ENCODE results near the gene HSPA1L. TPM values are rescaled to one million over a fixed set of nuclear protein-coding genes. Genes with fewer than 3 reads are reported as not detected.

Gene HSPA1L
- total RNA-seq, 2 donors from 2014 or later = 1.7 to 4.1 TPM

DNA sequence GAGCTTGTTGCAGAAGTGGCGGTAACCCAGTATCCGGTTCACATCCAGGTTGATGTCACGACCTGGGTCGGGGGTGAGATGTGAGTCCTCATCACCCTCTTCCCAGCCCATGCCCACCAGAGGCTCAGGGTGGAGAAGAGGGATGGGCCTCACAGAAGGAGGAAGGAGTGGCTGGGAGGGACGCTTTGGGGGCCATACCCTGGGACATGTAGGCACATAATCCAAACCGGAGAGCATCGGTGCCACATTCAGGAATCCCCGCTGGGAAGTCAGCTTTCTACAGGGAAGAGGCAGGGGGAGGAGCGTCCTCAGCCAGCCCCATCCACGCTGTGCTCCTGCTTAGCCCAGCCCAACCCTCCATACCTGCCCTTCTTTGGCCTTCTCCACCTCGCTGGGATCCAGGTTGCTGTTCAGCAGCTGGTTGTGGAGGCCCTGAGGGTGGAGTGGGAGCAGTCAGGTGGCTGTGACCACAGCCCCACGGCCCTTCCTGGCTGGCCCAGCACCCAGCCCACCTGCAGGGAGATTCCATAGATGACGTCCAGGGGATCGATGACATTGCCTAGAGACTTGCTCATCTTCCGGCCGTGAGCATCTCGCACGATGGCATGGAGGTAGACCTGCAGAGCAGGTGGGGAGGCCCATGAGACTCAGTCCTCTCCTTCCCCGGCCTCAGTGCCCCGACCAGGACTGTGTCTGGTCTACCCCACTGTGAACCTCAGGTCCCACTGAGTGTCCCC lies 34.4 kb downstream of the HSPA1L start:
- no peak overlapping the region for H3K4me3 Mint-ChIP-seq
- H3K9me3 Mint-ChIP-seq = no peaks in the 10 kb centered on the region
- H3K27me3 Mint-ChIP-seq = no peaks in the 10 kb centered on the region
- H3K27ac Mint-ChIP-seq = no peak overlapping the region
- ATAC-seq (no peak), DNase-seq (ENCODE audit: low spot score) (no peak)
- H3K36me3 Mint-ChIP-seq = no peaks in the 10 kb centered on the region
- H3K4me1 Mint-ChIP-seq (ENCODE audit: low read depth in 2 of 2) = peaks cover 10 to 14% of the 10 kb centered on the region in 2 donors

DNA sequence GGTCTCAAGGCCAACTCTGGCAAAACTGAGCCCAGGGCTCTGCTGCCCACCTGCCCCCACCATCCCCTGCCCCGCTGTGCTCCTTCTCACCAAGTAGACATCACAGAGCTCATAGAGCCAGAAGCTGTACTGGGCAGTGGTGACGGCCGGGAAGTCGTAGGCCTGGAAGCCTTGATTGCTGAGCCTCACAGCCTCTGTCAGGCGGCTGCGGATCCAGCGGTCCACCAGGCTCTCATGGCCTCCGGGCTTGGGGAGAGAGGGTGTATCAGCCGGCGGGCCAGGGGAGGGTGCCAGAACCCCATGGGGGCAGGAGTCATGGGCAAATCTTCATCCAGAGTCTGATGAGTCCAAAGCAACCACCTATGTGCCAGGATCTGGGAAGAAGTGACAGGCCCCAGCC lies 35.2 kb downstream of the HSPA1L start:
- H3K27ac Mint-ChIP-seq = no peak overlapping the region
- no peak overlapping the region for H3K4me3 Mint-ChIP-seq
- ATAC-seq = no peak
- H3K36me3 Mint-ChIP-seq = no peaks in the 10 kb centered on the region
- H3K27me3 Mint-ChIP-seq = no peaks in the 10 kb centered on the region
- no peaks in the 10 kb centered on the region for H3K9me3 Mint-ChIP-seq
- no peak for DNase-seq (ENCODE audit: low spot score)
- H3K4me1 Mint-ChIP-seq (ENCODE audit: low read depth in 2 of 2) = peaks cover 14% of the 10 kb centered on the region in 2 donors

DNA sequence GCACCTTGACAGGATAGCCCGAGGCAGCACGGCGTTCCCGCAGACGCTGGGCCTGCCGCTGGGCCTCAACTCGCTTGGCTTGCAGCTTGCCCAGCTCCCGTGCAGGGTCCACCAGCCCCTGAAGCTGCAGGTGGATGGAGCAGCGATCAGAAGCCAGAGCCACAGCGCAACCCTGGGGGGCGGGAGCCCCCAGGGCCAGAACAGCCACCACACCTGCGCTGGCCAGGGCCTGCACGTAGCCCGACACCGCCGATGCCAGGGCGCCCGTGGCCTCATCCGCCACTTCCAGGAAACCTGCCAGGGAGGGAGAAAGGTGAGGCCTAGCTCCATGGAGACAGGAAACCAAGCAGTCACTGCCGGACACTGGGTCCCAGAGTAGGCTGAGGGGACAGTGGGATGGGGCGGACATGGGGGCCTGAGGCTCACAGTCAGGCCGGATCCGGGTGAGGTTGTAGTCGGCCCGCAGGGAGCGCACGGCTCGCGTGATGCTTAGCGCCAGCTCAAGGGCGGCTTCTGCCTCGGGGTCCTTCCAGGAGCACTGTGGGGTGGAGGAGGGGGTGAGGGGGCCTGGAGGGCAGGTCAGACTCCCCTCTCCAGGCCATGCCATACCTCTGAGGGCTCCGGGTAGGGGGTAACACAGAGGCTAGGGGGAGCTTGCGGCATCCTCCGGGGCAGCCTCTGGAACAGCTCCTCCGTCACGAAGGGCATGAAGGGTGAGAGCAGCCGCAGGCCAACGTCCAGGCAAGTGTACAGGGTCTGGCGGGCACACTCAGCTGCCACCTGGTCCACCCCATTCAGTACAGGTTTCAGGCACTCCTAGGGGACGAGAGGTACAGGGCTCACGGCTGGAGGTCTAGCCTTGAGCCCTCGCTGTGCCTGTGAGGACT lies 35.8 kb downstream of the HSPA1L start:
- no peak overlapping the region for H3K27ac Mint-ChIP-seq
- H3K27me3 Mint-ChIP-seq = no peaks in the 10 kb centered on the region
- DNase-seq (ENCODE audit: low spot score) (no peak), ATAC-seq (no peak)
- H3K9me3 Mint-ChIP-seq = no peaks in the 10 kb centered on the region
- no peak overlapping the region for H3K4me3 Mint-ChIP-seq
- no peaks in the 10 kb centered on the region for H3K36me3 Mint-ChIP-seq
- peaks cover 14% of the 10 kb centered on the region in 2 donors for H3K4me1 Mint-ChIP-seq (ENCODE audit: low read depth in 2 of 2)

GRCh38 chr6:31778193-31778592 lies 36.9 kb downstream of the HSPA1L start:
- Mint-ChIP-seq H3K27ac (peak overlapping the region in 1 of 2 donors; percentile 79), H3K9me3 (no peaks in the 10 kb centered on the region), H3K36me3 (no peaks in the 10 kb centered on the region), H3K27me3 (no peaks in the 10 kb centered on the region), H3K4me1 (ENCODE audit: low read depth in 2 of 2) (peaks cover 14% of the 10 kb centered on the region in 2 donors), H3K4me3 (no peak overlapping the region)
- ATAC-seq = no peak
- no peak for DNase-seq (ENCODE audit: low spot score)

GRCh38 chr6:31777667-31778050 lies 37.4 kb downstream of the HSPA1L start:
- H3K4me3 Mint-ChIP-seq = no peak overlapping the region
- DNase-seq (ENCODE audit: low spot score) (no peak), ATAC-seq (no peak)
- H3K36me3 Mint-ChIP-seq = no peaks in the 10 kb centered on the region
- H3K27me3 Mint-ChIP-seq = no peaks in the 10 kb centered on the region
- H3K9me3 Mint-ChIP-seq = no peaks in the 10 kb centered on the region
- H3K27ac Mint-ChIP-seq = peak overlapping the region; percentile 16 to 79
- peaks cover 17 to 18% of the 10 kb centered on the region in 2 donors for H3K4me1 Mint-ChIP-seq (ENCODE audit: low read depth in 2 of 2)

GRCh38 chr6:31776989-31777666 lies 38.0 kb downstream of the HSPA1L start, which contains the start of gene VWA7:
TSS of gene VWA7 (minus strand) at chr6:31777328. CDS start at chr6:31776779, 549 bp downstream.
- H3K27ac Mint-ChIP-seq = peak within 1 kb of the TSS; percentile 16 to 79
- peaks cover 18 to 19% of the 10 kb centered on the region in 2 donors for H3K4me1 Mint-ChIP-seq (ENCODE audit: low read depth in 2 of 2)
- H3K36me3 Mint-ChIP-seq = no peaks in the 10 kb centered on the region
- peak within 1 kb of the TSS; percentile 16 for H3K4me3 Mint-ChIP-seq
- no peaks in the 10 kb centered on the region for H3K27me3 Mint-ChIP-seq
- no peaks in the 10 kb centered on the region for H3K9me3 Mint-ChIP-seq
- ATAC-seq (peak; percentile 84 to 85), DNase-seq (ENCODE audit: low spot score) (peak; percentile 71)

DNA sequence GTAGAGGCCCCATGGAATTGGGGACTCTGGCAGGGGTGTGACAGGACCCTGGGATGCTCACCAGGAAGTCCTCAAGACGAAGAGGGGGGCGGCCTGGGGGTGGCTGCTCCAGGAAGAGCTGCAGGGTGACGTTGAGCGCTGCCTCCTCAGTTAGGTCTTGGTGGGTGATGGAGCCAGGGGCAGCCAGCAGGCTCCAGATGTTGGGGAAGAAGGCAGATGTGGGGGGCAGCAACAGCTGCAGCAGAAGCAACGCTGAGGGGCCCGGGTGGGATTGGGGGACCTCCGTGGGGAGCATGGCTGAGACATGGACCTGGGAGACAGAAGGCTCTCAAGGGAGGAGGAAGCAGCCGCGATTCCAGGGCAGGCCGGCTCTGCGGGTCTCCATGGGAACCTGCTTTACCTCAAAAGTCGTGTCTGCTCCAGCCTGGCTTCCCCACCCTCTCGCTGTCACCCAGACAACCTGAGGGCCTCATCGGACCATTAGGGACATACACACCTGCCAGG lies 38.5 kb downstream of the HSPA1L start:
- DNase-seq (ENCODE audit: low spot score) = no peak
- no peaks in the 10 kb centered on the region for H3K9me3 Mint-ChIP-seq
- no peaks in the 10 kb centered on the region for H3K36me3 Mint-ChIP-seq
- no peak for ATAC-seq
- peak overlapping the region in 1 of 2 donors; percentile 79 for H3K27ac Mint-ChIP-seq
- H3K4me1 Mint-ChIP-seq (ENCODE audit: low read depth in 2 of 2) = peaks cover 18 to 19% of the 10 kb centered on the region in 2 donors
- peak overlapping the region; percentile 16 for H3K4me3 Mint-ChIP-seq
- no peaks in the 10 kb centered on the region for H3K27me3 Mint-ChIP-seq

DNA sequence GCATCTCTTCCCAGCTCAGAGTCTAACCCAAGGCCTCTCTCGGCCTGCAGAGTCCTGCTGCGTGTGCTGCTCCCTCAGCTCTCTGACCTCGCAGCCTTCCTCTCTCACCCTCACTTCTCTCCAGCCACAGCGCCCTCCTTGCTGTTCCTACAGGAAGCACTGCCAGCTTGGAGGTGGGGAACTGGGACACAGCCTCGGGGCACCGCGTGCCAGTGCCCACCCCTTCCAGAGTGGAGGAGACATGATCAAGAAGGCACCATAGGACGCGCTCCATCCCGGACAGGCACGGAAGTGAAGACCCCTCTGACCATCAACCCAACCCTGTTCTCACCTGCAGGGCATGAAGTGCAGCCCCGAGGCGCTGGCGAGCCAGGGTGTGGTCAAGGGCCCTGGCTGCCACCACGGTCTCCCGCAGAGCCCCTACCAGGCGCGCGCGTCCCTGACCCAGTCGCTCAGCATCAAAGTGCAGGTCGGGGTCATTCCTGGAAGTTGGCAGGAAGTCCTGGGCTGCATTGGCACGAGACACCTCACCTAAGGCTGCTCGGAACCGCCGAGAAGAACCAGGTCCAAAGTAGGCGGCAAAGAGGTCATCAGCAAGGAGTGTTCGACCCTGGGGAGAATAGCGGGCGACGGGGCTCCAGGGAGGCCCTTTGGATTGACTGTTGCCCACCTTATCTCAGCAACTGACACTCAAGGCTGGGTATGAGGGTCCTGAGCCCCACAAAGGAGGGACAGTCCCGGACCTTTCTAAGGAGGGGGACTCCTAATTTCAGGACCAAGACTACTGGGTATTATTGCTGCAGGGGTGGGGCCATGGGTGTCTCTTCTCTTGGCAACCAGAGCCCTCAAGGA lies 39.2 kb downstream of the HSPA1L start:
- H3K4me3 Mint-ChIP-seq = peak overlapping the region; percentile 16
- no peaks in the 10 kb centered on the region for H3K36me3 Mint-ChIP-seq
- H3K27me3 Mint-ChIP-seq = no peaks in the 10 kb centered on the region
- ATAC-seq = no peak
- H3K9me3 Mint-ChIP-seq = no peaks in the 10 kb centered on the region
- peaks cover 23 to 24% of the 10 kb centered on the region in 2 donors for H3K4me1 Mint-ChIP-seq (ENCODE audit: low read depth in 2 of 2)
- H3K27ac Mint-ChIP-seq = peak overlapping the region in 1 of 2 donors; percentile 79
- no peak for DNase-seq (ENCODE audit: low spot score)

GRCh38 chr6:31775184-31775583 lies 39.9 kb downstream of the HSPA1L start:
- no peaks in the 10 kb centered on the region for H3K27me3 Mint-ChIP-seq
- peak overlapping the region in 1 of 2 donors; percentile 79 for H3K27ac Mint-ChIP-seq
- H3K36me3 Mint-ChIP-seq = no peaks in the 10 kb centered on the region
- H3K4me1 Mint-ChIP-seq (ENCODE audit: low read depth in 2 of 2) = peaks cover 23 to 24% of the 10 kb centered on the region in 2 donors
- no peak overlapping the region for H3K4me3 Mint-ChIP-seq
- ATAC-seq = no peak
- no peaks in the 10 kb centered on the region for H3K9me3 Mint-ChIP-seq
- DNase-seq (ENCODE audit: low spot score) = no peak

DNA sequence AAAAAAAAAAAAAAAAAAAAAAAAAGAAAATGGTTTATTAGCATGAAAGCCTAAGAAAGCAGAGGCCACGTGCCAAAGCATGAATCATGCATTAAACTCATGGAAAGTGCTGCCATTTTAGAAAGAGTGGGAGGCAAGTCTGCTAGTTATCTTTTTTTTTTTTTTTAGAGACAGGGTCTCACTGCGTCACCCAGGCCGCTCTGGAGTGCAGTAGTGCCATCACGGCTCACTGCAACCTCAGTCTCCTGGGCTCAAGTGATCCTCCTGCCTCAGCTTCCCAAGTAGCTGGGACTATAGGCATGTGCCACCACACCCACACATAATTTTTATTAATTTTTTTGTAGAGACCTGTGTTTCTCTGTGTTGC lies 43.1 kb downstream of the HSPA1L start:
- no peaks in the 10 kb centered on the region for H3K9me3 Mint-ChIP-seq
- no peak for DNase-seq (ENCODE audit: low spot score)
- no peak overlapping the region for H3K4me3 Mint-ChIP-seq
- H3K4me1 Mint-ChIP-seq (ENCODE audit: low read depth in 2 of 2) = peaks cover 23 to 24% of the 10 kb centered on the region in 2 donors
- H3K27me3 Mint-ChIP-seq = no peaks in the 10 kb centered on the region
- ATAC-seq = no peak
- H3K36me3 Mint-ChIP-seq = no peaks in the 10 kb centered on the region
- H3K27ac Mint-ChIP-seq = no peak overlapping the region

- no peak overlapping the region for H3K27ac Mint-ChIP-seq
- H3K27me3 Mint-ChIP-seq = no peaks in the 10 kb centered on the region
- DNase-seq (ENCODE audit: low spot score) = no peak
These were observed 44.2 kb downstream of the HSPA1L start for GRCh38 chr6:31770860-31771259.

DNA sequence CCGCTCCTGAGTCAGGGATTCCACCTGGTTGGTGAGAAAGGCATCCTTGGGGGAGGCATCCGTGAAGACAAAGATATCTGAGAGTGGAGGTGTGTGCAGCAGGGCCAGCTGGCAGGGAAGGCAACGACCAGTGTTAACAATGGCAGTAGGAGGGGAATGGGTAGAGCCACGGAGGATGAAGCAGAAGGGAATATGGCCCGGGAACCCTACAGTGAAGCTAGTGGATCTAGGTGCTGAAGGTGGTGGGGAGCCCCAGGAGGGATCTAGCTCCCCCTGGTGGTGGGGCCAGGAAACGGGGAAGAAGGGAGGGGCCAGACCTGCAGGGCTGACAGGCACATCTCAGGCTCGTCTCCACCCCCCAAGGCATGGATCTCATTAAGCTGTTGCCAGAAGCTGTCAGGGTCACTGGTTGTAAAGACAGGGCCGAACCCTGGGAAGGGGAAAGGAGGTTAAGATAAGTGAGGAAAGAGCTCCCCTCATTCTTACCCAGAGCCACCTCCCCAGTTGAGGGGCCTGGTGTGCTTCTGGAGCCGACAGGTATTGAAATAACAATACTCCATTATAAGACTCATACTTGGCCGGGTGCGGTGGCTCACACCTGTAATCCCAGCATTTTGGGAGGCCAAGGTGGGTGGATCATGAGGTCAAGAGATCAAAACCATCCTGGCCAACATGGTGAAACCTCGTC lies 45.3 kb downstream of the HSPA1L start:
- ATAC-seq = peak; percentile 85 to 91
- H3K27ac Mint-ChIP-seq = peak overlapping the region; percentile 50 to 65
- peak; percentile 83 for DNase-seq (ENCODE audit: low spot score)
- no peaks in the 10 kb centered on the region for H3K27me3 Mint-ChIP-seq
- H3K4me1 Mint-ChIP-seq (ENCODE audit: low read depth in 2 of 2) = peaks cover 17% of the 10 kb centered on the region in 2 donors
- no peak overlapping the region for H3K4me3 Mint-ChIP-seq
- no peaks in the 10 kb centered on the region for H3K36me3 Mint-ChIP-seq
- no peaks in the 10 kb centered on the region for H3K9me3 Mint-ChIP-seq

More at GRCh38 chr6:31770860-31771259, 44.2 kb downstream of the HSPA1L start:
- peaks cover 17 to 19% of the 10 kb centered on the region in 2 donors for H3K4me1 Mint-ChIP-seq (ENCODE audit: low read depth in 2 of 2)
- H3K9me3 Mint-ChIP-seq = no peaks in the 10 kb centered on the region
- H3K4me3 Mint-ChIP-seq = no peak overlapping the region
- ATAC-seq = no peak
- H3K36me3 Mint-ChIP-seq = no peaks in the 10 kb centered on the region

Data from natural killer cell treated with Interleukin-12 subunit alpha and Interleukin-12 subunit beta and Interleukin-15 and Interleukin-18, amount 100 ng/mL, for 72 hours (primary cell).